GM18867 (cell line): ENCODE results near the gene SEZ6.

Source experiments
- ATAC-seq: cut with Tn5 transposase; IDR thresholded peaks from one replicate; pipeline ENCODE4 v1.9.1; 2021; ENCODE audit warnings: mild to moderate bottlenecking, moderate library complexity; ENCODE audit not compliant: unreplicated experiment

SEZ6 gene

GRCh38 chr17:28907709-28908475 is 97.9 kb downstream of the SEZ6 start:
- no peak for ATAC-seq

GRCh38 chr17:28906706-28907438 is 99.0 kb downstream of the SEZ6 start:
- ATAC-seq, result no peak

GRCh38 chr17:28906276-28906675 is 99.6 kb downstream of the SEZ6 start:
- no peak for ATAC-seq
